ENCODE data around the gene NEK4. TPM values are rescaled to one million over a fixed set of nuclear protein-coding genes. Genes with fewer than 3 reads are reported as not detected.

Gene NEK4
- total and polyA plus RNA-seq, 2 of the 13 experiments (the other 11 are each of a cell fraction or from before 2014, with no cell fraction given) = 16.5 to 38.0 TPM

DNA sequence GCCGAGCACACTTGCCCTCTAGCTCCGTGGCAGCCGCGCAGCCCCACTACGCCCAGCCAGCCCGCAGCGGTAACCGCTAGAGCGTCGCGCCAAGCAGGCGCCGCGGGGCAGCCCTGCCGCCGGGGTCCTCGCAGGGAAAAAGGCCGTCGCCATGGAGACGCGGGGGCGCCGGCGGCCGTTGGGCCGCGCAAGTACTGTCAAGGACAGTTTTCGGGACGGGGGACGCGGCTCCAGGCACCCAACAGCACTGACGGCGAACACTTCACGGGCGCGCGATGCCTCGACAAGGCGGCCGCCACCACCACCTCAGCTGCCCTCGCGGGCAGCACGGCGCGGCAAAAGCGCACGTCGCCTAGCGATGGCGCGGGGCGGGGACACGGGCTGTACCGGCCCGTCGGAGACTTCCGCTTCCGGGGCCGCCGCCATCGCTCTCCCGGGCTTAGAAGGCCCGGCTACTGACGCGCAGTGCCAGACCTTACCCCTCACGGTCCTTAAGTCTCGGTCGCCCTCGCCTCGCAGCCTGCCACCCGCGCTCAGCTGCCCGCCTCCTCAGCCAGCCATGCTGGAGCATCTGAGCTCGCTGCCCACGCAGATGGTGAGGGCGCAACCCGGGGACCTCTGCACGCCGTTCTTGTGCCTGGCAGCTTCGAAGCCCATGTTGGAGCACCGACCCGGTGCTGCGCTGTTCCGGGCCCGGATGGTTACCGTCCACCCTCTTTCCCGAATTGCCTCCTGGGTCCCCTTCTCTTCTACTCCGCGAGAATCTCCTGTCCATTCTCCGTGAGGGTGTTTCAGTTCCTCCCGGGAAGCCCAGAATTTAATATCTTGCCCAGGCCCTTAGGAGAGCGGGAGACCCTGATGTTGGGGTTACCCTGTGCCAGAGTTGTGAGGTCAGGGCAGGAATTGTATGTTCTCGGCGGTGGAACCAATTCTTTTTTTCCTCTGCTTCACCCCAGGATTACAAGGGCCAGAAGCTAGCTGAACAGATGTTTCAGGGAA is 64.8 kb downstream of the NEK4 start, which contains the start of the genes GLT8D1 and SPCS1 (continued):
- no peak for TF ChIP-seq NFE2L1 (CRISPR knock-in tag; IDR thresholded peaks at IDR 0.05; ENCODE audit: borderline replicate concordance)
- TF ChIP-seq SRF (IDR thresholded peaks at IDR 0.05; ENCODE audit: low read depth, low read length) = no peak
- TF ChIP-seq ZNF484 (CRISPR knock-in tag; IDR thresholded peaks at IDR 0.05; ENCODE audit: borderline replicate concordance, low read depth) = no peak
- peak; percentile 61; the same call in 1 of the 2 replicates for TF ChIP-seq DR1 (CRISPR knock-in tag; IDR thresholded peaks at IDR 0.05)
- TF ChIP-seq ATM (IDR thresholded peaks at IDR 0.05; ENCODE audit: borderline replicate concordance) = no peak
- no peak for TF ChIP-seq ZNF660 (CRISPR knock-in tag; IDR thresholded peaks at IDR 0.05; ENCODE audit: borderline replicate concordance, low read depth)
- TF ChIP-seq GABPA (IDR thresholded peaks at IDR 0.05; ENCODE audit: low read depth, low read length) = peak; percentile 99
- peak; percentile 93 for TF ChIP-seq GABPA (CRISPR knock-in tag; IDR thresholded peaks at IDR 0.05; ENCODE audit: low read depth)
- TF ChIP-seq, protein P1, sequence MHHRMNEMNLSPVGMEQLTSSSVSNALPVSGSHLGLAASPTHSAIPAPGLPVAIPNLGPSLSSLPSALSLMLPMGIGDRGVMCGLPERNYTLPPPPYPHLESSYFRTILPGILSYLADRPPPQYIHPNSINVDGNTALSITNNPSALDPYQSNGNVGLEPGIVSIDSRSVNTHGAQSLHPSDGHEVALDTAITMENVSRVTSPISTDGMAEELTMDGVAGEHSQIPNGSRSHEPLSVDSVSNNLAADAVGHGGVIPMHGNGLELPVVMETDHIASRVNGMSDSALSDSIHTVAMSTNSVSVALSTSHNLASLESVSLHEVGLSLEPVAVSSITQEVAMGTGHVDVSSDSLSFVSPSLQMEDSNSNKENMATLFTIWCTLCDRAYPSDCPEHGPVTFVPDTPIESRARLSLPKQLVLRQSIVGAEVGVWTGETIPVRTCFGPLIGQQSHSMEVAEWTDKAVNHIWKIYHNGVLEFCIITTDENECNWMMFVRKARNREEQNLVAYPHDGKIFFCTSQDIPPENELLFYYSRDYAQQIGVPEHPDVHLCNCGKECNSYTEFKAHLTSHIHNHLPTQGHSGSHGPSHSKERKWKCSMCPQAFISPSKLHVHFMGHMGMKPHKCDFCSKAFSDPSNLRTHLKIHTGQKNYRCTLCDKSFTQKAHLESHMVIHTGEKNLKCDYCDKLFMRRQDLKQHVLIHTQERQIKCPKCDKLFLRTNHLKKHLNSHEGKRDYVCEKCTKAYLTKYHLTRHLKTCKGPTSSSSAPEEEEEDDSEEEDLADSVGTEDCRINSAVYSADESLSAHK (CRISPR knock-in tag; IDR thresholded peaks at IDR 0.05; ENCODE audit: borderline replicate concordance) = no peak
- no peak for TF ChIP-seq FOXP1 (IDR thresholded peaks at IDR 0.05)
- no peak for TF ChIP-seq FOXP1 (CRISPR knock-in tag; IDR thresholded peaks at IDR 0.05)
- peak; percentile 67; the same call in 1 of the 2 replicates for TF ChIP-seq RNF2 (conservative IDR thresholded peaks at IDR 0.05; ENCODE audit: low read depth)
- no peak for TF ChIP-seq SRSF4 (IDR thresholded peaks at IDR 0.05; ENCODE audit: low read depth, low read length, poor library complexity, severe bottlenecking)
- TF ChIP-seq, protein P2, sequence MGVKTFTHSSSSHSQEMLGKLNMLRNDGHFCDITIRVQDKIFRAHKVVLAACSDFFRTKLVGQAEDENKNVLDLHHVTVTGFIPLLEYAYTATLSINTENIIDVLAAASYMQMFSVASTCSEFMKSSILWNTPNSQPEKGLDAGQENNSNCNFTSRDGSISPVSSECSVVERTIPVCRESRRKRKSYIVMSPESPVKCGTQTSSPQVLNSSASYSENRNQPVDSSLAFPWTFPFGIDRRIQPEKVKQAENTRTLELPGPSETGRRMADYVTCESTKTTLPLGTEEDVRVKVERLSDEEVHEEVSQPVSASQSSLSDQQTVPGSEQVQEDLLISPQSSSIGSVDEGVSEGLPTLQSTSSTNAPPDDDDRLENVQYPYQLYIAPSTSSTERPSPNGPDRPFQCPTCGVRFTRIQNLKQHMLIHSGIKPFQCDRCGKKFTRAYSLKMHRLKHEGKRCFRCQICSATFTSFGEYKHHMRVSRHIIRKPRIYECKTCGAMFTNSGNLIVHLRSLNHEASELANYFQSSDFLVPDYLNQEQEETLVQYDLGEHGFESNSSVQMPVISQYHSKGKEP (CRISPR knock-in tag; IDR thresholded peaks at IDR 0.05) = no peak
- peak; percentile 52; the same call in 1 of the 2 replicates for TF ChIP-seq SRY (CRISPR knock-in tag; IDR thresholded peaks at IDR 0.05)
- TF ChIP-seq, protein P3, sequence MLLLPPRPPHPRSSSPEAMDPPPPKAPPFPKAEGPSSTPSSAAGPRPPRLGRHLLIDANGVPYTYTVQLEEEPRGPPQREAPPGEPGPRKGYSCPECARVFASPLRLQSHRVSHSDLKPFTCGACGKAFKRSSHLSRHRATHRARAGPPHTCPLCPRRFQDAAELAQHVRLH (CRISPR knock-in tag; IDR thresholded peaks at IDR 0.05; ENCODE audit: borderline replicate concordance, low read depth) = 0 out of 2 replicates have a peak, but pooled peaks have one; percentile 35
- no peak for TF ChIP-seq CCAR2 (optimal IDR thresholded peaks at IDR 0.05; ENCODE audit: low read depth, low read length)
- no peak; the same call in 1 of the 2 replicates for TF ChIP-seq ZNF124 (CRISPR knock-in tag; IDR thresholded peaks at IDR 0.05)
- no peak for TF ChIP-seq TCF7 (IDR thresholded peaks at IDR 0.05; ENCODE audit: low read depth)
- TF ChIP-seq NR2F2 (IDR thresholded peaks at IDR 0.05; ENCODE audit: borderline replicate concordance, low read depth) = no peak
- no peak for TF ChIP-seq CHD4 (IDR thresholded peaks at IDR 0.05; ENCODE audit: borderline replicate concordance, low read length)

All from HepG2 (cell line).